CD4-positive, alpha-beta memory T cell (primary cell): ENCODE measurements around the gene ZNF423. TPM values are rescaled to one million over a fixed set of nuclear protein-coding genes. Genes with fewer than 3 reads are reported as not detected.
A peak's percentile ranks its signal among the peaks of the same experiment; 100 is the strongest.

Experiments used
- CTCF ChIA-PET: fragments of 350-600 bp; sonication (Branson Sonifier 250); formaldehyde crosslinking; loops from one replicate; lab custom pipeline; 2021; ENCODE audit warnings: inconsistent platforms; ENCODE audit not compliant: partially characterized antibody; lab: Charles Lee
- POLR2A ChIA-PET: fragments of 350-600 bp; sonication (Branson Sonifier 250); formaldehyde crosslinking; loops from one replicate; lab custom pipeline; 2021; ENCODE audit not compliant: partially characterized antibody; lab: Charles Lee
- DNase-seq, 5 donors: peaks; one replicate each; pipeline versions ENCODE4 v3.0.0 to v3.0.0-alpha.2; 2020 to 2022; ENCODE audit warnings: mixed read lengths in 1 of 5
- H3K27ac ChIP-seq: one replicate; pipeline ENCODE4 v1.7.0; 2013; ENCODE audit warnings: low read depth, low read length
- H3K27me3 ChIP-seq: 2 replicates; pipeline ENCODE4 v1.7.0; 2013; ENCODE audit warnings: mild to moderate bottlenecking, low read length, moderate library complexity; ENCODE audit not compliant: insufficient read depth
- H3K36me3 ChIP-seq: 2 replicates; pipeline ENCODE4 v1.7.0; 2013; ENCODE audit warnings: mild to moderate bottlenecking, low read length, moderate library complexity; ENCODE audit not compliant: insufficient read depth
- H3K4me1 ChIP-seq: 2 replicates; pipeline ENCODE4 v1.7.0; 2013; ENCODE audit warnings: mild to moderate bottlenecking, low read length, moderate library complexity; ENCODE audit not compliant: insufficient read depth
- H3K4me3 ChIP-seq, 2 donors: one replicate each; pipeline ENCODE4 v1.7.0; 2013; ENCODE audit warnings: low read length in 2 of 2, mild to moderate bottlenecking in 1 of 2
- H3K9me3 ChIP-seq, 2 donors: one replicate each; pipeline ENCODE4 v1.7.0; 2013; ENCODE audit warnings: low read length in 2 of 2, control low read depth in 1 of 2; ENCODE audit not compliant: control insufficient read depth in 1 of 2
- H3K27ac Mint-ChIP-seq, 7 donors: one replicate each; pipeline ENCODE4 v1.8.0; 2020 to 2021; ENCODE audit warnings: mixed read lengths in 7 of 7, mild to moderate bottlenecking in 6 of 7, inconsistent platforms in 3 of 7, moderate library complexity in 3 of 7
- H3K27me3 Mint-ChIP-seq, 2 donors: one replicate each; pipeline ENCODE4 v1.8.0; 2020 to 2021; ENCODE audit warnings: mixed read lengths in 2 of 2
- H3K36me3 Mint-ChIP-seq, 2 donors: one replicate each; pipeline ENCODE4 v1.8.0; 2020 to 2021; ENCODE audit warnings: mixed read lengths in 2 of 2, inconsistent platforms in 1 of 2, mild to moderate bottlenecking in 1 of 2
- H3K4me1 Mint-ChIP-seq, 4 donors: one replicate each; pipeline ENCODE4 v1.8.0; 2020 to 2021; ENCODE audit warnings: mixed read lengths in 4 of 4, mild to moderate bottlenecking in 1 of 4
- H3K4me3 Mint-ChIP-seq, 8 donors: one replicate each; pipeline ENCODE4 v1.8.0; 2020 to 2021; ENCODE audit warnings: mixed read lengths in 8 of 8, mild to moderate bottlenecking in 7 of 8, moderate library complexity in 6 of 8, inconsistent platforms in 3 of 8
- H3K9me3 Mint-ChIP-seq, 8 donors: one replicate each; pipeline ENCODE4 v1.8.0; 2020 to 2021; ENCODE audit warnings: mixed read lengths in 8 of 8, mild to moderate bottlenecking in 5 of 8, inconsistent platforms in 3 of 8, moderate library complexity in 1 of 8
- intact Hi-C: fragments of 100-400 bp; cut with micrococcal nuclease; formaldehyde crosslinking; loops from one replicate; pipeline ENCODE4 v1.15.1; 2023
- polyA plus RNA-seq, 2 donors: library from polyadenylated mRNA; unstranded; fragments of 300-500 nt; fragmentation: Illumina TruSeq; gene quantifications; one replicate each; pipeline ENCODE4 v1.2.3, GENCODE V29; 2021
- total RNA-seq, 2 experiments: library from RNA; stranded (reverse); gene quantifications; one replicate each; pipeline ENCODE4 v1.2.3, GENCODE V29; 2021

The ZNF423 gene
- total RNA-seq (not detected), polyA plus RNA-seq (not detected)

- H3K4me1 ChIP-seq: peaks cover 10% of the 10 kb centered on the region
- peaks cover 3 to 32% (median 9%) of the 10 kb centered on the region in 4 donors for H3K4me1 Mint-ChIP-seq
- H3K36me3 Mint-ChIP-seq: no peaks in the 10 kb centered on the region
- ChIA-PET POLR2A (no interaction called here), CTCF (no interaction called here)
- no peak within 1 kb of the TSS for H3K27ac Mint-ChIP-seq
- H3K9me3 Mint-ChIP-seq: no peaks in the 10 kb centered on the region
- peaks cover 24 to 32% of the 10 kb centered on the region in 2 donors for H3K27me3 Mint-ChIP-seq
- no peaks in the 10 kb centered on the region for H3K9me3 ChIP-seq
- H3K27me3 ChIP-seq: peaks cover 26% of the 10 kb centered on the region
- no peak within 1 kb of the TSS for H3K4me3 ChIP-seq
- no peak for DNase-seq
- H3K4me3 Mint-ChIP-seq: peak within 1 kb of the TSS; percentile 62 to 78 (median 73)
- H3K27ac ChIP-seq: no peak within 1 kb of the TSS
- intact Hi-C loops: loop anchor here (10.0 kb wide), 2 partner anchors 411 to 949 kb away; no protein-coding TSS in a partner anchor
- H3K36me3 ChIP-seq: no peaks in the 10 kb centered on the region
Observed at GRCh38 chr16:49855822-49856671, at the start of gene ZNF423. ZNF423 (minus strand) TSS chr16:49856112; CDS start chr16:49855774, 338 bp downstream.

DNA sequence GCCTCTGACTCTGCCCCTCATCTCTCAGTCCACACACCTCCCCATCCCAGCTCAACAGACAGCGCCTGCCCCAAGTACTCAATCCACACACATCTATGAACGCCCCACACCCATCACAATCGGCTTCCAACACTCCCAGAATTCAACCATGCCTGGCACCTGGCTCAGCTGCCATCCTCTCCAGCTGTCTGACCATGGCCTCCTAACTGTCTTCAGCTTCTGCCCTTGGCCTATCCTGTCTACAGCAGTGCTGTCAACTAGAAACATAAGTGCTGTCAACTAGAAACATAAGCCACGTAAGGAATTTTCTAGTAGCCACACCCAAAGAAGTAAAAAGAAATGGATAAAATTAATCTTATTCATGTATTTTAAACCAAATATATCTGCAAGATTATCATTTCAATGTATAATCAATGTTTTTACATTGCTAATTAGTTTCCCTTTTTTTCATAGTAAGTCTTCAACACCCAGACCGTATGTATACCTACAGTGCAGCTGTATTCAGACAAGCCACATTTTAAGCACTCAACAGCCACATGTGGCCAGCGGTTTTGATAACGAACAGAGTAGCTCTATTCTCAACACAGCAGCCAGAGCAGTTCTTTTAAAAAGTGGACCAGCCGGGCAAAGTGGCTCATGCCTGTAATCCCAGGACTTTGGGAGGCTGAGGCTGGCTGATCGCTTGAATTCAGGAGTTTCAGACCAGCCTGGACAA, 48.6 kb upstream of the ZNF423 start:
- intact Hi-C loops: no loop called here
- Histone ChIP-seq H3K9me3 (no peaks in the 10 kb centered on the region), H3K27me3 (no peaks in the 10 kb centered on the region), H3K4me1 (no peaks in the 10 kb centered on the region), H3K36me3 (no peaks in the 10 kb centered on the region), H3K4me3 (no peak overlapping the region), H3K27ac (no peak overlapping the region)
- CTCF ChIA-PET: no interaction called here
- no peak for DNase-seq
- no peaks in the 10 kb centered on the region for H3K4me1 Mint-ChIP-seq
- POLR2A ChIA-PET: no interaction called here
- H3K36me3 Mint-ChIP-seq: no peaks in the 10 kb centered on the region
- no peaks in the 10 kb centered on the region for H3K9me3 Mint-ChIP-seq
- no peak overlapping the region for H3K4me3 Mint-ChIP-seq
- H3K27me3 Mint-ChIP-seq: peaks cover 4 to 7% of the 10 kb centered on the region in 2 donors
- no peak overlapping the region for H3K27ac Mint-ChIP-seq

- no peaks in the 10 kb centered on the region for H3K9me3 ChIP-seq
- H3K27ac ChIP-seq: no peak overlapping the region
- no peaks in the 10 kb centered on the region for H3K4me1 ChIP-seq
- H3K36me3 Mint-ChIP-seq: no peaks in the 10 kb centered on the region
- H3K4me1 Mint-ChIP-seq: no peaks in the 10 kb centered on the region
- no peaks in the 10 kb centered on the region for H3K9me3 Mint-ChIP-seq
- ChIA-PET POLR2A (no interaction called here), CTCF (no interaction called here)
- no peak overlapping the region for H3K4me3 Mint-ChIP-seq
- intact Hi-C loops: no loop called here
- no peaks in the 10 kb centered on the region for H3K36me3 ChIP-seq
- no peak for DNase-seq
- no peak overlapping the region for H3K27ac Mint-ChIP-seq
- no peak overlapping the region for H3K4me3 ChIP-seq
- H3K27me3 ChIP-seq: no peaks in the 10 kb centered on the region
- H3K27me3 Mint-ChIP-seq: peaks cover 0 to 2% of the 10 kb centered on the region in 2 donors
Observed at GRCh38 chr16:49902908-49903307, 47.0 kb upstream of the ZNF423 start.

- no peak overlapping the region for H3K4me3 ChIP-seq
- Mint-ChIP-seq H3K27me3 (peaks cover 0 to 1% of the 10 kb centered on the region in 2 donors), H3K4me1 (no peaks in the 10 kb centered on the region), H3K9me3 (no peaks in the 10 kb centered on the region), H3K36me3 (no peaks in the 10 kb centered on the region), H3K4me3 (no peak overlapping the region), H3K27ac (no peak overlapping the region)
- no peaks in the 10 kb centered on the region for H3K27me3 ChIP-seq
- H3K9me3 ChIP-seq: no peaks in the 10 kb centered on the region
- no peaks in the 10 kb centered on the region for H3K36me3 ChIP-seq
- CTCF ChIA-PET: no interaction called here
- H3K4me1 ChIP-seq: no peaks in the 10 kb centered on the region
- H3K27ac ChIP-seq: no peak overlapping the region
- DNase-seq: no peak
- intact Hi-C loops: no loop called here
- POLR2A ChIA-PET: no interaction called here
Observed at GRCh38 chr16:49901711-49902110, 45.8 kb upstream of the ZNF423 start.

- POLR2A ChIA-PET: no interaction called here
- no peaks in the 10 kb centered on the region for H3K36me3 ChIP-seq
- CTCF ChIA-PET: no interaction called here
- H3K27ac Mint-ChIP-seq: no peak overlapping the region
- no peaks in the 10 kb centered on the region for H3K9me3 ChIP-seq
- no peak overlapping the region for H3K4me3 ChIP-seq
- H3K27me3 Mint-ChIP-seq: peaks cover 0 to 1% of the 10 kb centered on the region in 2 donors
- H3K4me1 ChIP-seq: no peaks in the 10 kb centered on the region
- H3K4me1 Mint-ChIP-seq: no peaks in the 10 kb centered on the region
- intact Hi-C loops: no loop called here
- H3K9me3 Mint-ChIP-seq: no peaks in the 10 kb centered on the region
- H3K4me3 Mint-ChIP-seq: no peak overlapping the region
- no peaks in the 10 kb centered on the region for H3K36me3 Mint-ChIP-seq
- no peak for DNase-seq
- no peak overlapping the region for H3K27ac ChIP-seq
- no peaks in the 10 kb centered on the region for H3K27me3 ChIP-seq
Observed at GRCh38 chr16:49900875-49901274, 45.0 kb upstream of the ZNF423 start.

DNA sequence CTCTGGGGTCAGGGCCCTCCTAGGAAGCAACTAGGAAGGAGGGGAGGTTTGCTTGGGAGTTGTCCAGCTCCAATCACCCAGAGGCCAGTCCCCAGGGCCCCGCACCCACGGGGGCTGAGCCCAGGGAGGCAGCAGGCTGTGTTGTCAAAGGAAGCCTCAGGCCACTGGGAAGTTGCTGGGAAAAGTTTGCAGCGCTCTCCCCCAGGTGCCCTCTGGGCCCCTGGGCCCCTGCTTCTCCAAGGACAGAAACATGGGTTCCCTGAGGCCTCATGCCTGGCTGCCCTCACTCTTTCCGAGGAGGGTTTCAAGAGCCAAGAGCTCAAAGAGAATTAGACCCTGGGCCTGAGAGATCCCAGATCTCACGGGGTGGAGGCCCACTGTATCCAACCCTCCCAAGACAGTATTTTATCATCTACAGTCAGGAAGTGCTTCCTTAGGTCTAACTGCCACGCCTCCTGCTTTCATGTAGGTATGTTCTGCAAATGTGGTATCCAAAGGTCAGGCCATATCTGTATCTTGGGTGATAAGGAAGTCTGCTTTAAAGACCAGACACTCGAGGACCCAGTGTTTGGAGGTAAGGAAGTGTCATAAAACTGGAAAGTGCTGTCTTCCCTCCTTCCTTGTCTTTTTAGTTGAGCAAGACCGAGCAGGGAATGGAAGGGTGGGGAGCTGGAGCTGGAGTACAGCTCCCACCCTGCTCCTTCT, 44.2 kb upstream of the ZNF423 start:
- Histone ChIP-seq H3K4me1 (no peaks in the 10 kb centered on the region), H3K4me3 (no peak overlapping the region), H3K27me3 (no peaks in the 10 kb centered on the region), H3K27ac (no peak overlapping the region), H3K36me3 (no peaks in the 10 kb centered on the region), H3K9me3 (no peaks in the 10 kb centered on the region)
- Mint-ChIP-seq H3K4me3 (no peak overlapping the region), H3K27me3 (peaks cover 0 to 2% of the 10 kb centered on the region in 2 donors), H3K36me3 (no peaks in the 10 kb centered on the region), H3K27ac (no peak overlapping the region), H3K9me3 (no peaks in the 10 kb centered on the region), H3K4me1 (no peaks in the 10 kb centered on the region)
- intact Hi-C loops: no loop called here
- CTCF ChIA-PET: no interaction called here
- no peak for DNase-seq
- POLR2A ChIA-PET: no interaction called here

GRCh38 chr16:49896447-49896964, 40.6 kb upstream of the ZNF423 start:
- H3K27ac Mint-ChIP-seq: no peak overlapping the region
- no peaks in the 10 kb centered on the region for H3K36me3 Mint-ChIP-seq
- H3K27me3 Mint-ChIP-seq: peaks cover under 1 to 9% of the 10 kb centered on the region in 2 donors
- Histone ChIP-seq H3K9me3 (no peaks in the 10 kb centered on the region), H3K27ac (no peak overlapping the region), H3K4me1 (no peaks in the 10 kb centered on the region), H3K27me3 (no peaks in the 10 kb centered on the region), H3K36me3 (no peaks in the 10 kb centered on the region), H3K4me3 (no peak overlapping the region)
- H3K4me1 Mint-ChIP-seq: no peaks in the 10 kb centered on the region
- no peaks in the 10 kb centered on the region for H3K9me3 Mint-ChIP-seq
- no peak for DNase-seq
- intact Hi-C loops: no loop called here
- no peak overlapping the region for H3K4me3 Mint-ChIP-seq
- ChIA-PET POLR2A (no interaction called here), CTCF (no interaction called here)
